B cell (primary cell): ENCODE measurements around the gene CLCN2.

Experiments
- EZH2 ChIP-seq: IDR thresholded peaks from 2 replicates; pipeline ENCODE4 v1.6.1; 2012; ENCODE audit warnings: borderline replicate concordance, low read depth, mild to moderate bottlenecking, moderate library complexity, low read length; ENCODE audit not compliant: insufficient read depth, poor library complexity, severe bottlenecking
- TF ChIP-seq, protein P1 (sequence below): fragments of 200-600 bp; IDR thresholded peaks from one replicate; pipeline ENCODE4 v1.8.0; 2022; ENCODE audit warnings: antibody characterized with exemption, mild to moderate bottlenecking

- TF ChIP-seq, protein P1, sequence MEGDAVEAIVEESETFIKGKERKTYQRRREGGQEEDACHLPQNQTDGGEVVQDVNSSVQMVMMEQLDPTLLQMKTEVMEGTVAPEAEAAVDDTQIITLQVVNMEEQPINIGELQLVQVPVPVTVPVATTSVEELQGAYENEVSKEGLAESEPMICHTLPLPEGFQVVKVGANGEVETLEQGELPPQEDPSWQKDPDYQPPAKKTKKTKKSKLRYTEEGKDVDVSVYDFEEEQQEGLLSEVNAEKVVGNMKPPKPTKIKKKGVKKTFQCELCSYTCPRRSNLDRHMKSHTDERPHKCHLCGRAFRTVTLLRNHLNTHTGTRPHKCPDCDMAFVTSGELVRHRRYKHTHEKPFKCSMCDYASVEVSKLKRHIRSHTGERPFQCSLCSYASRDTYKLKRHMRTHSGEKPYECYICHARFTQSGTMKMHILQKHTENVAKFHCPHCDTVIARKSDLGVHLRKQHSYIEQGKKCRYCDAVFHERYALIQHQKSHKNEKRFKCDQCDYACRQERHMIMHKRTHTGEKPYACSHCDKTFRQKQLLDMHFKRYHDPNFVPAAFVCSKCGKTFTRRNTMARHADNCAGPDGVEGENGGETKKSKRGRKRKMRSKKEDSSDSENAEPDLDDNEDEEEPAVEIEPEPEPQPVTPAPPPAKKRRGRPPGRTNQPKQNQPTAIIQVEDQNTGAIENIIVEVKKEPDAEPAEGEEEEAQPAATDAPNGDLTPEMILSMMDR, result no peak
- no peak for TF ChIP-seq EZH2
Measured at GRCh38 chr3:184388936-184389230, 27.5 kb upstream of the CLCN2 start.
